ENCODE measurements around the gene SPHK2.

GRCh38 chr19:48645620-48646000 is 26.3 kb downstream of the SPHK2 start:
- TF ChIP-seq CTCF (IDR thresholded peaks at IDR 0.05; ENCODE audit: control extremely low read depth in 1 of 3, insufficient read depth in 1 of 3, low read depth in 1 of 3, low read length in 3 of 3), result no peak
- TF ChIP-seq SIN3A (conservative IDR thresholded peaks at IDR 0.05 in 1 of 2, IDR thresholded peaks at IDR 0.05 in 1 of 2; ENCODE audit: low read depth in 1 of 2, low read length in 2 of 2), result no peak
- TF ChIP-seq POLR2AphosphoS5 (IDR thresholded peaks at IDR 0.05; ENCODE audit: low read depth, low read length), result no peak
- TF ChIP-seq MAX (IDR thresholded peaks at IDR 0.05), result no peak
- no peak for TF ChIP-seq SP2 (IDR thresholded peaks at IDR 0.05; ENCODE audit: low read length)
- TF ChIP-seq TCF12 (IDR thresholded peaks at IDR 0.05; ENCODE audit: low read depth, low read length), result no peak
- TF ChIP-seq SUZ12 (IDR thresholded peaks at IDR 0.05; ENCODE audit: low read length), result no peak
- TF ChIP-seq MAFK (IDR thresholded peaks at IDR 0.05; ENCODE audit: low read depth, low read length), result no peak
- TF ChIP-seq JUN (IDR thresholded peaks at IDR 0.05; ENCODE audit: low read depth, low read length), result no peak
- no peak for TF ChIP-seq EZH2 (IDR thresholded peaks at IDR 0.05; ENCODE audit: low read depth, low read length, severe bottlenecking)
- TF ChIP-seq TAF1 (IDR thresholded peaks at IDR 0.05; ENCODE audit: low read depth, low read length), result peak; percentile 34; the same call in 1 of the 2 replicates
- no peak for TF ChIP-seq SAP30 (IDR thresholded peaks at IDR 0.05; ENCODE audit: insufficient read depth, insufficient replicate concordance, low read length)
- TF ChIP-seq POLR2A (IDR thresholded peaks at IDR 0.05; ENCODE audit: control extremely low read depth in 1 of 2, low read depth in 2 of 2, low read length in 2 of 2), result no peak

Data from H1 (cell line).